ENCODE measurements around the gene BAZ2A.
"Not testable (repeated sequence)": the region's sequence is repeated elsewhere in the genome, so short reads cannot be mapped to it uniquely, and the experiment has no call there.

Gene BAZ2A

GRCh38 chr12:56599041-56599440 lies 31.1 kb downstream of the BAZ2A start:
- no peak for DNase-seq (ENCODE audit: low read depth, low spot score)

- DNase-seq (ENCODE audit: low read depth, low spot score): no peak
Observed at GRCh38 chr12:56596815-56597214, 33.3 kb downstream of the BAZ2A start.

GRCh38 chr12:56593909-56594621 lies 36.1 kb downstream of the BAZ2A start:
- peak; percentile 64 for DNase-seq (ENCODE audit: low read depth, low spot score)

DNA sequence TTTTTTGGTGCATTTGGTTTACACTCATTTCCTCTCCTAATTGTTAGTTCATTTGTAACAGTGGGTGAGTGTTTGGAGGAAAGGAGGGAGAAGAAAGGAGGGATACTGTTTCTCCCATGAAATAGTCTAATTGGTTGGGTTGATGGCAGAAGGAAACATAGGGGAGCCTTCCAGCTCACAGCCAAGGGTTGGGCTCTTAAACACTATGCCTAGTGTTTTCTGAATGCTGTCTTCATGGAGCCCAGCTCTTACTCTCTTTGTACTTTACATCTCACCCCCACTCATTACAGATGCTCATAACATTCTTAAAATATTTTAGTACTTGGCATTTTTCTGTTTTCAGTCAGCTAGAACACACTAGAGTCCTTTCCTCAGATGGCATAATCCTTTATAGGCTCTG lies 38.2 kb downstream of the BAZ2A start:
- no peak for DNase-seq (ENCODE audit: low read depth, low spot score)

- no peak for DNase-seq (ENCODE audit: low read depth, low spot score)
Observed at GRCh38 chr12:56591126-56591525, 39.0 kb downstream of the BAZ2A start.

GRCh38 chr12:56590237-56590830 lies 39.8 kb downstream of the BAZ2A start:
- no peak for DNase-seq (ENCODE audit: low read depth, low spot score)

- no peak for DNase-seq (ENCODE audit: low read depth, low spot score)
Observed at GRCh38 chr12:56589783-56590182, 40.3 kb downstream of the BAZ2A start.

DNA sequence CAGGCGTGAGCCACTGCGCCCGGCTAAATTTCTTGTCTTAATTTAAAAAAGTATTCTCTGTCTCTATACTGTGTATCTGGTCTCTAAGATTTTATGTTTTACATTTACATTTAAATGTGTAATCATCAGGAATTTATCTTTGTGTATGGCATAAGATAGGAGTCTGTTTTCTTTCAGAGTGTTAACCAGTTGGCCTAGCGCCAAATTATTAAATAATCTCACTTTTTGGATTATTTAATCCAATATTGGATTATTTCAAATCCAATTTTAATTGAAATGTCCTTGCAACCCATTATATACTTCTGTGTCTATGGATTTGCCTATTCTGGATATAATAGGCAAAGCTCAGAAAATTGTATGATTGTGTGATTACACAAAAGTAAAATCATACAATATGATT lies 45.0 kb downstream of the BAZ2A start:
- DNase-seq (ENCODE audit: low read depth, low spot score): no peak

DNA sequence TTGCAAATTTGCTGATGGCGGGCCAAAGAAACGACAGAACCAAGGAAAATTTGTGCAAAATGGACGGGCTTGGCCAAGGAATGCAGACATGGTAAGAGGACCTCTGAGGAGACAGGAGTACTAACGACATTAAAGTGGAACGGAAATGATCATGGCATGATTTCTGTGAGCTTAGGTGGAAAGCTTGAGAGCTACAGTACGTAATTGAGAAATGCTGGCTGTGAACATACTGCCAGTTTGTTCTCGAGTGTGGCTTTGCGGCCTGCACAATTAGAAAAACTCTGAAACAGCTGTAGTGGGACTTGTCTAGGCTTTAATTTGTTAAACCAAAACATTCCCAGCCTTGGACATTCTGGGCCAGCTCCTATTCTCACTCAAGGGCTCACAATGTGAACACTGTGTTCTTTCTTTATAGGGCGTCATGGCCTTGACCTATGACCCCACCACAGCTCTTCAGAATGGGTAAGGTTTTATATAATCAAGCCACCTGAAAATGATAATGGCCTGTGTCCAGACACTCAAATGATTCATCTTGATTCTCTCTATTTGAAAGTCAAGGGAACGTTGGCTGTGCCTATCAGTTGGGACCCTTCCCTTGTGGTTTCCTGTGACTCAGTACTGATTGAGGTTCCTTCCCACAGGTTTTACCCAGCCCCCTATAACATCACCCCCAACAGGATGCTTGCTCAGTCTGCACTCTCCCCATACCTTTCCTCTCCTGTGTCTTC lies 48.5 kb downstream of the BAZ2A start:
- DNase-seq (ENCODE audit: low read depth, low spot score): no peak

GRCh38 chr12:56578983-56579546 lies 51.1 kb downstream of the BAZ2A start:
- DNase-seq (ENCODE audit: low read depth, low spot score): no peak

GRCh38 chr12:56577248-56577647 lies 52.9 kb downstream of the BAZ2A start:
- not testable (repeated sequence) for DNase-seq (ENCODE audit: low read depth, low spot score)

DNA sequence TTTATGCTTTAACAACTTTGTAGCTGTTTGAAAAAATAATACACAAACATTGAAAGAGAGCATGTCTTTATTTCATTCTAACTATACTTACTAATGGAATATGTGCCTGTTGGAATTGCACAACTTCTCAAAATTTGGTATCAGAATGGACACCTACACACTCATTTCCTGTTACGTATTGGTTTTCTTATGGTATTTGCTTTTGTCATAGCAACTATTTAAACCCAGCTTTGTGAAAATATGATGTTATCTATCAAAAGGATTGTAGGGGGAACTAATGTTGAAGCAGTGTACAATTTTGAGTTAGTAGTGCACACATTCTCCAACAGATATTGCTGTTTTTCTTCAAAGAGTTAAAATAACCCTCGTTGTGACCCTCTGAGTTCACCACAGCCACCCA lies 55.9 kb downstream of the BAZ2A start:
- DNase-seq (ENCODE audit: low read depth, low spot score): no peak

DNA sequence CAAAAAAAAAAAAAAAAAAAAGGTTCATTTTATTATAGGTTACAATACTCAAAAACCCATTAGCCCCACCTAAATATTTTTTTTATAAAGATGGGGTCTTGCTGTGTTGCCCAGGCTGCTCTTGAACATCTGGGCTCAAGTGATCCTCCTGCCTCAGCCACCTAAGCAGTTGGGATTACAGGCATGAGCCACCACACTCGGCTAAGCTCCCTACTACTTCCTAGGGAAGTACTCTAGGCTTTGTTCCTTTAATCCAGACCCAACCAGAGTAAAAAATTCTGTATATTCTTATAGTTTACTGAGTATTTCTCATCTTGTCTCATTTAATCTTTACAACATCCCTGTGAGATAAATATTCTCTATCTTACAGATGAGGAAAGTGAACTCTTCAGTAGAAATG lies 57.8 kb downstream of the BAZ2A start:
- no peak for DNase-seq (ENCODE audit: low read depth, low spot score)

- no peak for DNase-seq (ENCODE audit: low read depth, low spot score)
Observed at GRCh38 chr12:56571121-56571520, 59.0 kb downstream of the BAZ2A start.

- no peak for DNase-seq (ENCODE audit: low read depth, low spot score)
Observed at GRCh38 chr12:56568146-56568545, 62.0 kb downstream of the BAZ2A start.

DNA sequence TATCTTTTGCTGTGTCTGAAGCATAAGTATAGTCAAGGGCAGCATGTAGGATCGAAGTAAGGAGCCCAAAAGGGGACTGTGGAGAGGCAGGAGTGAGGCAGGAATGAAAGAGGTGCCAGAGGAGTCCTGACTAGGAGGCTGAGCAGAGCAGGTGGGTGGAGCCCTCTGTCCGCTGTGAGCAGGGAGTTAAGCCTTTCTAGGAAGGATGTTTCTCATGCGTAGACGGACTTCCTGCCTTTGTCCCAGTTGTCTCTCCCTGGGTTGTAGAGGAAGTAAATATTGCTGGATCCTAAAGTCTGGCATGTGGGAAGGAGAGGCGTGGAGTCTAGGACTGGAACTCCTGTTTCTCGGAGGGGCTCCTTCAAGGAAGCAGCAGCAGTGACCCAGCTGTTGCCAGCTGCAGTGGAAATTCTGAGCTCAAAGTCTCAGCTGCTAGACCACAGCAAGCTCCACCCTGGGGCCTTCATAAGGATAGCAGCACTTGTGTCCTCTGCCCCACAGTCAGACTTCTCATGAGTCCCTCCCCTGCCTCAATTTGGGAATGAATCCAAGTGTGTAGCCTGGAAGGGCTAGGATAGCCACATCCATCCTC lies 64.5 kb downstream of the BAZ2A start:
- no peak for DNase-seq (ENCODE audit: low read depth, low spot score)

DNA sequence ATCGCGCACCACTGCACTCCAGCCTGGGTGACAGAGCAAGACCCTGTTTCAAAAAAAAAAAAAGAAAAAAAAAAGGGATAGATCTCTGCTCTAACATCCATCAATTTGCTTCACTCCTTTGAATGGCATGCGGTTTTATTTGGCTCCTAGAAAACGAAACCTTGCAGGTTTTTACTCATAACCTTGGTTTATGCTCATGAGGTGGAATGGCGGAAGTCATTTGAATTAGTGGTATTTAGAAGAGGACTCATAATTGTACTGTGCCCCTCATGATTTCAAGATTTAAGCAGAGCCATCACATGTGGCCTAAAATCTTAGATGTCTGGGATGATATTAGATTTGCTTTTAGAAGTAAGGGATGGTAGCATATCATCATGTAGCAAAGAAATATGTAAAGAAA lies 79.1 kb downstream of the BAZ2A start:
- DNase-seq (ENCODE audit: low read depth, low spot score): no peak

DNA sequence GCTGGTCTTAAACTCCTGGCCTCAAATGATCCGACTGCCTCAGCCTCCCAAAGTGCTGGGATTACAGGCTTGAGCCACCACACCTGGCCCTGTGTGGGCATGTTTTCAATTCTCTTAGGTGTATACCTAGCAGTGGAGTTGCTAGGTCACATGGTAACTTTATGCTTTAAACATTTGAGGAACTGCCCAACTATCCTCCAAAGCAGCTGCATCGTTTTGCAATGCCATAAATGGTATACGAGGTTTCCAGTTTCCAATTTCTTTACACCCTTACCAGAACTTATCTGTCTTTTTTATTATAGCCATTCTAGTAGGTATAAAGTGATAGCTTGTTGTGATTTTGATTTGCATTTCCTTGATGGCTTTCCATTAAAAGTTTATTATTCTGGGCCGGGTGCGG lies 83.4 kb downstream of the BAZ2A start:
- DNase-seq (ENCODE audit: low read depth, low spot score): no peak

Data from iPS DF 19.7 (cell line).